Neural progenitor cell (in vitro differentiated cells): Measurements from ENCODE around the gene CDK17.

Experiments used
- EZH2phosphoT487 ChIP-seq: fragments of 200-600 bp; sonication (generic); IDR thresholded peaks from 2 replicates; pipeline ENCODE4 v1.6.1; 2017; ENCODE audit warnings: antibody characterized with exemption
- TF ChIP-seq, protein P1 (sequence below): fragments of 200-600 bp; sonication (generic); IDR thresholded peaks from 2 replicates; pipeline ENCODE4 v1.5.1; 2017; ENCODE audit warnings: antibody characterized with exemption, mild to moderate bottlenecking

- TF ChIP-seq EZH2phosphoT487 = no peak
- TF ChIP-seq, protein P1, sequence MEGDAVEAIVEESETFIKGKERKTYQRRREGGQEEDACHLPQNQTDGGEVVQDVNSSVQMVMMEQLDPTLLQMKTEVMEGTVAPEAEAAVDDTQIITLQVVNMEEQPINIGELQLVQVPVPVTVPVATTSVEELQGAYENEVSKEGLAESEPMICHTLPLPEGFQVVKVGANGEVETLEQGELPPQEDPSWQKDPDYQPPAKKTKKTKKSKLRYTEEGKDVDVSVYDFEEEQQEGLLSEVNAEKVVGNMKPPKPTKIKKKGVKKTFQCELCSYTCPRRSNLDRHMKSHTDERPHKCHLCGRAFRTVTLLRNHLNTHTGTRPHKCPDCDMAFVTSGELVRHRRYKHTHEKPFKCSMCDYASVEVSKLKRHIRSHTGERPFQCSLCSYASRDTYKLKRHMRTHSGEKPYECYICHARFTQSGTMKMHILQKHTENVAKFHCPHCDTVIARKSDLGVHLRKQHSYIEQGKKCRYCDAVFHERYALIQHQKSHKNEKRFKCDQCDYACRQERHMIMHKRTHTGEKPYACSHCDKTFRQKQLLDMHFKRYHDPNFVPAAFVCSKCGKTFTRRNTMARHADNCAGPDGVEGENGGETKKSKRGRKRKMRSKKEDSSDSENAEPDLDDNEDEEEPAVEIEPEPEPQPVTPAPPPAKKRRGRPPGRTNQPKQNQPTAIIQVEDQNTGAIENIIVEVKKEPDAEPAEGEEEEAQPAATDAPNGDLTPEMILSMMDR = no peak
Observed at GRCh38 chr12:96297504-96297903, 102.7 kb downstream of the CDK17 start.
